Measurements from ENCODE around the gene TBC1D10A. TPM values are rescaled to one million over a fixed set of nuclear protein-coding genes. Genes with fewer than 3 reads are reported as not detected.

Gene TBC1D10A
- total RNA-seq, 2 donors from 2014 or later: 34.3 to 35.8 TPM

DNA sequence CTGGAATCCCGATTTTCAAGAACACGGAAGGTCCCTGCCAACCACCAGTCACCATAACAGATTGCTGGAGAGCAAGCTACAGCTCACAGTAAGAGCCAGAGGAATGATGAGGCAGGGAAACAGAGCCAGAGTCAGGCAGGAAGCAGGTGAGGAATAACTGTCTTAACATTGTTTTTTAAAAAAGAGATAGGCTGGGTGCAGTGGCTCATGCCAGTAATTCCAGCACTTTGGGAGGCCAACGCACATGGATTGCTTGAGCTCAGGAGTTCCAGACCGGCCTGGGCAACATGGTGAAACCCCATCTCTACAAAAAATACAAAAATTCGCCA lies 24.0 kb downstream of the TBC1D10A start:
- Histone ChIP-seq H3K4me1 (peaks cover 45% of the 10 kb centered on the region), H3K4me3 (no peak overlapping the region), H3K27me3 (no peaks in the 10 kb centered on the region), H3K9me3 (no peaks in the 10 kb centered on the region), H3K27ac (peak overlapping the region; percentile 59), H3K9ac (ENCODE audit: low read depth in 2 of 2, low read length in 2 of 2) (peak overlapping the region in 1 of 2 donors; percentile 41), H3K36me3 (peaks cover 14% of the 10 kb centered on the region)
- no peak for DNase-seq
- TF ChIP-seq, protein P1, sequence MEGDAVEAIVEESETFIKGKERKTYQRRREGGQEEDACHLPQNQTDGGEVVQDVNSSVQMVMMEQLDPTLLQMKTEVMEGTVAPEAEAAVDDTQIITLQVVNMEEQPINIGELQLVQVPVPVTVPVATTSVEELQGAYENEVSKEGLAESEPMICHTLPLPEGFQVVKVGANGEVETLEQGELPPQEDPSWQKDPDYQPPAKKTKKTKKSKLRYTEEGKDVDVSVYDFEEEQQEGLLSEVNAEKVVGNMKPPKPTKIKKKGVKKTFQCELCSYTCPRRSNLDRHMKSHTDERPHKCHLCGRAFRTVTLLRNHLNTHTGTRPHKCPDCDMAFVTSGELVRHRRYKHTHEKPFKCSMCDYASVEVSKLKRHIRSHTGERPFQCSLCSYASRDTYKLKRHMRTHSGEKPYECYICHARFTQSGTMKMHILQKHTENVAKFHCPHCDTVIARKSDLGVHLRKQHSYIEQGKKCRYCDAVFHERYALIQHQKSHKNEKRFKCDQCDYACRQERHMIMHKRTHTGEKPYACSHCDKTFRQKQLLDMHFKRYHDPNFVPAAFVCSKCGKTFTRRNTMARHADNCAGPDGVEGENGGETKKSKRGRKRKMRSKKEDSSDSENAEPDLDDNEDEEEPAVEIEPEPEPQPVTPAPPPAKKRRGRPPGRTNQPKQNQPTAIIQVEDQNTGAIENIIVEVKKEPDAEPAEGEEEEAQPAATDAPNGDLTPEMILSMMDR (IDR thresholded peaks at IDR 0.05): no peak
- intact Hi-C loops (cut with DNase I): no loop called here

DNA sequence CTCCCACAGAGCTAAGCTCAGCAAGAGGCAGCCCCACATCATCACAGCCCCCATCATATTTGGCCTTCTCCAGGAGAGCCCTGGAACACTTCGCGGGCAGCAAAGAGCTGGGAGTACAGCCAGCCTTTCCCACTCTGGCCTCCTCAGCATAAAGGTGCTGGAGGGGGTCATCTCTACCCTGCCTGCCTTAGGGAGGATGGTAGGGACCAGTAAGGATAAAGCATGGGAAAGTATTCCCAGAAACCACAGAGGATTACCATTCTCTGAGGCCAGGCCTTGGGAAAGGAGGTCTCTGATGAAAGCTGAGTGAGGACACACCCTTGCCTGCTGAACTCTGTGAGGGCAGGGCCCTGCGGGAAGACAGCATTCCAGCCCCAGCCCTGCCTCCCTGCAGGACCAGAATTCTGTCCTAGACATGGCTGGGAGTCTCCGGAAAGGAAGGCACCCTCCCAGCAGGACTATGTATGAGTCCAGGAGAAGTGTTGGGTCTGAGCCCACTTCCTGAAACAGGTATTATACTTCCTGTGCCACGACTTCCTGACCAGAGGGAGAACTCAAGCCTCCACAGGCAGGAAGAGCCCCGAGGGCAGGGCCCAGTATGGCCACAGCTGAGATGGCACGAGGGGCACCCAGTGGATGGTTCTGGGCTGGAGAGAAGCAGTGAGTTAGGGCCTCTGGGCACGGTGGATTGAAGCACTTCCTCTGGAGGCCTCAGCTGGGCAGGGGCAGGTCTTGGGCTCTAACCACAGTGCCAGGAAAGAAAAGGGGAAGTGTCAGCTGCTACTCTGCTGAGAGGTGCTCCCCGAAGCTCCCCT lies 24.5 kb downstream of the TBC1D10A start:
- Histone ChIP-seq H3K36me3 (peaks cover 14% of the 10 kb centered on the region), H3K27ac (peak overlapping the region; percentile 59)

DNA sequence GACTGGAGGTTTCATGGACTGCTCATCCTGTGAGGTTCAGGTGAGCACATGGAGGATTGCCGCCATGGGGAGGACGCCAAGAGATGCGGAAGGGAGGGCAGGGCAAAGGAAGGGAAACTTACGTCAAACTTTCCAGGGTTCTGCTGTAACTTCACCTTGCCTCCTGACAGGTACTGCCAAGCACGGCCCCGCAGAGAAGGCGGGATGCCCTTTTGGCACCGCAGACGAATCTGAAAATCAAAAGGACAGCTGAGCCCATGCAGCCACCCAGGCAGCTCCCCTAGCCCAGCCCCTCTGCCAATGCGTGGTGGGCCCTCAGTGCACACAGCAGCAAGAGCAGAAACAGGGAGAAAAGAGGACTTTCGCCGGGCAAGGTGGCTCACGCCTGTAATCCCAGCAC lies 27.4 kb downstream of the TBC1D10A start:
- Histone ChIP-seq H3K4me1 (peaks cover 22% of the 10 kb centered on the region), H3K4me3 (no peak overlapping the region), H3K9me3 (no peaks in the 10 kb centered on the region), H3K27me3 (no peaks in the 10 kb centered on the region), H3K36me3 (peaks cover 14% of the 10 kb centered on the region), H3K27ac (no peak overlapping the region), H3K9ac (ENCODE audit: low read depth in 2 of 2, low read length in 2 of 2) (no peak overlapping the region)
- no peak for DNase-seq
- TF ChIP-seq, protein P1 (IDR thresholded peaks at IDR 0.05): no peak
- intact Hi-C loops (cut with DNase I): no loop called here

More for the DNA sequence above, 24.5 kb downstream of the TBC1D10A start:
- TF ChIP-seq, protein P1 (IDR thresholded peaks at IDR 0.05): no peak
- H3K9me3 ChIP-seq: no peaks in the 10 kb centered on the region
- H3K4me1 ChIP-seq: peaks cover 45% of the 10 kb centered on the region
- H3K9ac ChIP-seq (ENCODE audit: low read depth in 2 of 2, low read length in 2 of 2): peak overlapping the region in 1 of 2 donors; percentile 69
- peak; percentile 74 for DNase-seq
- no peak overlapping the region for H3K4me3 ChIP-seq
- no peaks in the 10 kb centered on the region for H3K27me3 ChIP-seq
- intact Hi-C loops (cut with DNase I): no loop called here

DNA sequence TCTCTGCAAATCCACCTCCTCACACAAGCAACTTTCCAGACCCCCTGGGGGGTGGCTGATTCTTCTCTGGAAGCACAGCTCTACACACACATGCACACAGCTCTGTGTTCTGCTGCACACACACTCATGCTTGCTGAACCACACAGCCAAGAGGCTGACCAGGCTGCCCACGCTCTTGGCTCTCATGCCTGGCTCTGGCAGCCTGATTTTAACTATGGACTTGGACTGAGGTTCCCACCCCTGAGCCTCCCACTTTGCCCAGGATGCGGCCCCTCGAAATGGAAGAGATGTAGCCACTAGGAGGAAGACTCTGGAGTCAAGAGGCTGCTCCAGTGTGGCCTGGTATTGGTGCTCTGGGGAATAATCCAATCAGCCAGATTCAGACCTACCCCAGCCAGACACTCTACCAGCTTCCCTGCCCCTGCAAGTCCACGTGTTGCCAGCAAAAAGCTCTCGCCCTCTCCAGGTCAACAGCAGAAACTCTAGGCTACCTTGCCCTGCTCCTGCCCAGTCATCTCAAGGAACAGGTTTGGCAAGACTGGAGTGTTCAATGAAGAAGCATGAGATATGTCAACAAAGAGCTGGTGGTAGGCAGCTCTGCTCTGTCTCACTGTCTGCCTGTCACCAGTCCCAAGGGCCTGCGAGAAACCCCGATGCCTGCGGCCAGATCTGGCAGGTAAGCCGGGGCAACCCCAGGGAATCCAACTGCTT lies 28.6 kb downstream of the TBC1D10A start:
- intact Hi-C loops (cut with DNase I): no loop called here
- peak overlapping the region in 1 of 2 donors; percentile 43 for H3K9ac ChIP-seq (ENCODE audit: low read depth in 2 of 2, low read length in 2 of 2)
- H3K4me1 ChIP-seq: peaks cover 14% of the 10 kb centered on the region
- TF ChIP-seq, protein P1 (IDR thresholded peaks at IDR 0.05): no peak
- H3K27ac ChIP-seq: no peak overlapping the region
- H3K36me3 ChIP-seq: peaks cover 21% of the 10 kb centered on the region
- H3K27me3 ChIP-seq: no peaks in the 10 kb centered on the region
- peak; percentile 65 for DNase-seq
- no peaks in the 10 kb centered on the region for H3K9me3 ChIP-seq
- no peak overlapping the region for H3K4me3 ChIP-seq

DNA sequence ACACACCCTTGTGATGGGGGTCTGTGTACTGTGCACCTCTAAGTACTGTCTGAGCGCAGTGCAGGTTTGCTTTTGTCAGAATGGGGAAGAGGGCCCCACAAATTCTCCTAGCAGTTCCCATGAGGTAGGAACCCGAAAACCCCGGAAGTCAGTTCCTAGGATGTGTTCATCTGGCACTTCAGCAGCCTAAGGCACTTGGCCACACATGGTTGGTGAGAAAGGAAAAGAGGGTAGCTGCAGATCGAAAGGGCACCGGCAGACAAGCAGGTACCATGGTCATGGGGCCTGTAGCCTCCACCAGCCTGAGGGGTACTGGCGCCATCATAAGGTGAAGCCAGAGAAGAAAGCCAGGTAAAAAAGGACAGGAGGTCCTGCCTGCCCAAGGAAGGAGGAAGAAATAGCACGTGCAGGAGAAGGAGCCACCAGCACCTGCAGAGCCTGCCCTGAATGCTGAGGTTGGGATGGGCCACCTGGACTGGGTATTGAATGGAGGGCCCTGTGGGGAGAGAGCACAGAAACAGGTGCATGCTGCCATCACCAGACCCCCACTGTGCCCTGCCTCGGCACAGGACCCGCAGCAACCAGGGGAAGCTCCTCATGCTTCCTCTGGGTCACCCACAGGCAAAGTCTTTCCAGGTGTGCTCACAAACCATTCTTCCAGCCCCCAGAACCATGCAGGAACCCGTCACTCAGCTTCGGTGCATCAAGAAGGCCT lies 29.3 kb downstream of the TBC1D10A start:
- intact Hi-C loops (cut with DNase I): no loop called here
- H3K4me1 ChIP-seq: peaks cover 8% of the 10 kb centered on the region
- TF ChIP-seq, protein P1 (IDR thresholded peaks at IDR 0.05): no peak
- H3K27ac ChIP-seq: no peak overlapping the region
- DNase-seq: no peak
- no peaks in the 10 kb centered on the region for H3K27me3 ChIP-seq
- H3K4me3 ChIP-seq: no peak overlapping the region
- no peaks in the 10 kb centered on the region for H3K9me3 ChIP-seq
- H3K36me3 ChIP-seq: peaks cover 21% of the 10 kb centered on the region
- H3K9ac ChIP-seq (ENCODE audit: low read depth in 2 of 2, low read length in 2 of 2): no peak overlapping the region

Data from colonic mucosa (tissue), 4 donors.